BJ (cell line): ENCODE data around the gene BPIFA1. TPM values are rescaled to one million over a fixed set of nuclear protein-coding genes. Genes with fewer than 3 reads are reported as not detected.

ENCODE experiments used
- CTCF ChIA-PET: fragments of 350-600 bp; formaldehyde crosslinking; extraction: SDS; loops from one replicate; lab custom pipeline; 2021; ENCODE audit warnings: antibody characterized with exemption, inconsistent platforms; lab: Yijun Ruan, JAX
- POLR2A ChIA-PET: fragments of 300-600 bp; sonication (Branson Sonifier 250); formaldehyde crosslinking; extraction: SDS; loops from one replicate; lab custom pipeline; 2021; ENCODE audit warnings: antibody characterized with exemption; lab: Charles Lee
- DNase-seq: peaks from one replicate; pipeline ENCODE4 v3.0.0-alpha.2; 2011; ENCODE audit warnings: low read depth
- H3K27me3 ChIP-seq: 2 replicates; pipeline ENCODE4 v1.6.0; 2011; ENCODE audit warnings: low read length; ENCODE audit not compliant: control insufficient read depth, insufficient read depth
- H3K36me3 ChIP-seq: 2 replicates; pipeline ENCODE4 v1.5.1; 2011; ENCODE audit warnings: low read length; ENCODE audit not compliant: control insufficient read depth, insufficient read depth
- H3K4me3 ChIP-seq: 2 replicates; pipeline ENCODE4 v1.5.1; 2011; ENCODE audit warnings: low read depth, mild to moderate bottlenecking, control low read depth, low read length
- CTCF ChIP-seq: IDR thresholded peaks from 2 replicates; pipeline ENCODE4 v1.5.1; 2011; ENCODE audit warnings: low read depth, mild to moderate bottlenecking, control low read depth, inconsistent platforms, low read length, moderate library complexity; ENCODE audit not compliant: insufficient read depth
- polyA plus RNA-seq: library from polyadenylated mRNA; depleted of rRNA; stranded (reverse); fragments of >200 nt; gene quantifications from 2 replicates; pipeline ENCODE4 v1.2.3, GENCODE V29; 2011; rRNA removed

BPIFA1 gene
- polyA plus RNA-seq, 1 experiment = not detected

- ChIA-PET CTCF (interaction anchor here (0.6 to 3.1 kb wide), 4 partner anchors 11 to 392 kb away, joined by 3 to 17 read pairs (median 3); no protein-coding TSS in a partner anchor), POLR2A (no interaction called here)
- Histone ChIP-seq H3K27me3 (peaks cover 13% of the 10 kb centered on the region), H3K36me3 (no peaks in the 10 kb centered on the region), H3K4me3 (no peak overlapping the region)
- no peak for TF ChIP-seq CTCF
- DNase-seq = no peak
Measured at GRCh38 chr20:33287884-33288283, 52.1 kb downstream of the BPIFA1 start.

- TF ChIP-seq CTCF = no peak
- H3K4me3 ChIP-seq = no peak overlapping the region
- no peak for DNase-seq
- H3K36me3 ChIP-seq = no peaks in the 10 kb centered on the region
- peaks cover 8% of the 10 kb centered on the region for H3K27me3 ChIP-seq
- ChIA-PET POLR2A (no interaction called here), CTCF (interaction anchor here (0.8 to 0.9 kb wide), 2 partner anchors 9 to 385 kb away, joined by 3 to 4 read pairs; no protein-coding TSS in a partner anchor)
Measured at GRCh38 chr20:33290852-33291251, 55.1 kb downstream of the BPIFA1 start.

- Histone ChIP-seq H3K36me3 (no peaks in the 10 kb centered on the region), H3K4me3 (no peak overlapping the region), H3K27me3 (peaks cover 8% of the 10 kb centered on the region)
- CTCF ChIA-PET = interaction anchor here (0.9 to 2.4 kb wide), 3 partner anchors 385 to 501 kb away, joined by 3 to 9 read pairs (median 5); no protein-coding TSS in a partner anchor
- POLR2A ChIA-PET = no interaction called here
- TF ChIP-seq CTCF = no peak
- no peak for DNase-seq
Measured at GRCh38 chr20:33291416-33291815, 55.6 kb downstream of the BPIFA1 start.

GRCh38 chr20:33291830-33292355 lies 56.1 kb downstream of the BPIFA1 start:
- peaks cover 8% of the 10 kb centered on the region for H3K27me3 ChIP-seq
- H3K4me3 ChIP-seq = no peak overlapping the region
- H3K36me3 ChIP-seq = no peaks in the 10 kb centered on the region
- no peak for DNase-seq
- CTCF ChIA-PET = interaction anchor here (0.6 to 2.4 kb wide), 11 partner anchors 8 to 748 kb away, joined by 3 to 9 read pairs (median 3); no protein-coding TSS in a partner anchor
- TF ChIP-seq CTCF = peak; percentile 94
- POLR2A ChIA-PET = no interaction called here

Other genes starting within 250 kb of the BPIFA1 start
- gene SUN5, start 231.6 kb upstream of the BPIFA1 start, polyA plus RNA-seq = not detected in 2 replicates
- not detected in 2 replicates for gene BPIFB2, start 228.3 kb upstream of the BPIFA1 start, polyA plus RNA-seq
- not detected in 2 replicates for gene BPIFB6, start 204.3 kb upstream of the BPIFA1 start, polyA plus RNA-seq
- gene BPIFB3, start 182.1 kb upstream of the BPIFA1 start, polyA plus RNA-seq = not detected in 2 replicates
- gene BPIFB4, start 156.4 kb upstream of the BPIFA1 start, polyA plus RNA-seq = not detected in 2 replicates
- not detected in 2 replicates for gene BPIFA2, start 67.8 kb upstream of the BPIFA1 start, polyA plus RNA-seq
- not detected in 2 replicates for gene BPIFA3, start 18.6 kb upstream of the BPIFA1 start, polyA plus RNA-seq
- gene BPIFB1, start 47.2 kb downstream of the BPIFA1 start, polyA plus RNA-seq = not detected in 2 replicates
- gene CDK5RAP1, start 165.5 kb downstream of the BPIFA1 start, polyA plus RNA-seq = 24.7 and 27.0 TPM in 2 replicates
- 14.4 and 24.7 TPM in 2 replicates for gene SNTA1, start 207.8 kb downstream of the BPIFA1 start, polyA plus RNA-seq